ENCODE data around the gene DISC1.

DNA sequence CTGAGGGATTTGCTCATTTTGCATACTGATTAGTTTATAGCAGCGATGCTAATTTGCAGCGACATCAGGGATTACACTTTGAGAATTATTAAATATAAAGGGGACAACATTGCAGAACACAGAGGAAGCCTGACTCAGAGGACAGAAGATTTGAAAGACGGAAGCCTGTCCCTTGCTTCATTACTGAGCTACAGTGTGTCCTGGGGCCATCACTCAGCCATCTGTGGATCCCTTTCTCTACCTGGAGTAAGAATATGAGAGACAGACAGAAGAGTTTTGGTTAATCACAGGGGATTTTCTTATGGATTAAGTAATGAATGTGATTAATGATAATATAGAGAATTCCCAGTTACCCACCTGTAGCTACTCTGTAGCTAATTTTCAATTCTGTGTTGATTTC, 134.7 kb downstream of the DISC1 start:
- TF ChIP-seq, protein P1, sequence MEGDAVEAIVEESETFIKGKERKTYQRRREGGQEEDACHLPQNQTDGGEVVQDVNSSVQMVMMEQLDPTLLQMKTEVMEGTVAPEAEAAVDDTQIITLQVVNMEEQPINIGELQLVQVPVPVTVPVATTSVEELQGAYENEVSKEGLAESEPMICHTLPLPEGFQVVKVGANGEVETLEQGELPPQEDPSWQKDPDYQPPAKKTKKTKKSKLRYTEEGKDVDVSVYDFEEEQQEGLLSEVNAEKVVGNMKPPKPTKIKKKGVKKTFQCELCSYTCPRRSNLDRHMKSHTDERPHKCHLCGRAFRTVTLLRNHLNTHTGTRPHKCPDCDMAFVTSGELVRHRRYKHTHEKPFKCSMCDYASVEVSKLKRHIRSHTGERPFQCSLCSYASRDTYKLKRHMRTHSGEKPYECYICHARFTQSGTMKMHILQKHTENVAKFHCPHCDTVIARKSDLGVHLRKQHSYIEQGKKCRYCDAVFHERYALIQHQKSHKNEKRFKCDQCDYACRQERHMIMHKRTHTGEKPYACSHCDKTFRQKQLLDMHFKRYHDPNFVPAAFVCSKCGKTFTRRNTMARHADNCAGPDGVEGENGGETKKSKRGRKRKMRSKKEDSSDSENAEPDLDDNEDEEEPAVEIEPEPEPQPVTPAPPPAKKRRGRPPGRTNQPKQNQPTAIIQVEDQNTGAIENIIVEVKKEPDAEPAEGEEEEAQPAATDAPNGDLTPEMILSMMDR (IDR thresholded peaks at IDR 0.05; ENCODE audit: low read depth, low read length) = no peak
- no peak for TF ChIP-seq EZH2phosphoT487 (IDR thresholded peaks at IDR 0.05; ENCODE audit: low read depth)
